Stimulated activated CD8-positive, alpha-beta memory T cell treated with anti-CD3 and anti-CD28 coated beads, Interleukin-7, amount 100 ng/mL, for 24 hours (primary cell): ENCODE data around the gene IGFBP5.

Experiments used
- DNase-seq: peaks from one replicate; pipeline ENCODE4 v3.0.0-alpha.2; 2020; ENCODE audit warnings: low read depth

IGFBP5 gene, protein sequence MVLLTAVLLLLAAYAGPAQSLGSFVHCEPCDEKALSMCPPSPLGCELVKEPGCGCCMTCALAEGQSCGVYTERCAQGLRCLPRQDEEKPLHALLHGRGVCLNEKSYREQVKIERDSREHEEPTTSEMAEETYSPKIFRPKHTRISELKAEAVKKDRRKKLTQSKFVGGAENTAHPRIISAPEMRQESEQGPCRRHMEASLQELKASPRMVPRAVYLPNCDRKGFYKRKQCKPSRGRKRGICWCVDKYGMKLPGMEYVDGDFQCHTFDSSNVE

DNA sequence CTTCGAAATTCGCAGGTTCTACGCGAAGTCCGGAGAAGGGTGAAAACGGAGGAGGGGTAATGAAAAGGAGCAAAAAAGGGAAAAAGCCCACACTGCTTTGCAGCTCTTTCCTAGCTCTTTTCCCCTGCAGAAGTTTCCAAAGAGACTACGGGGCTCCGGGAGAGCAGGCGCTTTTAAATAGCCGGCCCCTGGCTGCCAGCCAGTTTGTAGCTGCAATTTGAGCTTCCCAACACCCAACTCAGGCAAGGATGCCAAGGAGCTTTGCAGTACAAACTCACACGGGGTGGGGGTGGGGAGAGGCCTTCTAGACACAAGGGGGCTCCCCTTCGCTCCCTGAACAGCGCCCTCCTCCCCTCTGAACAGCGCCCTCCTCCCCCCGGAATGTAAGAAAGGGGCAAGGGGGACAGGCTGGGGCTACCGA is at the start of gene IGFBP5:
Gene IGFBP5 (minus strand): TSS at position 149 of the 421 bp plus-strand sequence. CDS start 774 bp downstream, outside the sequence.
- DNase-seq, result no peak

DNA sequence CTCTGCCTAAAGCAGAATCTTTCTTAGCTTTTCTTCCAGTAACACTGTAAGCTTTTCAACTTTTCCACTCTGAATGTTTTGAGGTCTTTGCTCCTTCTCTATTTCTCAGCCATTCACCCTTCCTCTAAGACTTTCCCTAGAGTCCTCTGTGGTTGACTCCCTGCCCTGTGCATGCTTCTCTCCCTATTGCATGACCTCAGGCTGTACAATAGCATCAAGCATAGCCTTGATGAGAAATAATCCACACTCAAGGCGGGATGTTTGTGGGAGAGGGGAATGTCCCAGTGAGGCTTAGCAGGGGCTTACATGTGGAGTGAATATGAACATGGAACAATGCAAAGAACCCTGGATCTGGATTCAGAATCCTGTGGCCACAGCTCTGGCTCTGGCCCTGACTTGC is 48.4 kb upstream of the IGFBP5 start:
- DNase-seq, result no peak

DNA sequence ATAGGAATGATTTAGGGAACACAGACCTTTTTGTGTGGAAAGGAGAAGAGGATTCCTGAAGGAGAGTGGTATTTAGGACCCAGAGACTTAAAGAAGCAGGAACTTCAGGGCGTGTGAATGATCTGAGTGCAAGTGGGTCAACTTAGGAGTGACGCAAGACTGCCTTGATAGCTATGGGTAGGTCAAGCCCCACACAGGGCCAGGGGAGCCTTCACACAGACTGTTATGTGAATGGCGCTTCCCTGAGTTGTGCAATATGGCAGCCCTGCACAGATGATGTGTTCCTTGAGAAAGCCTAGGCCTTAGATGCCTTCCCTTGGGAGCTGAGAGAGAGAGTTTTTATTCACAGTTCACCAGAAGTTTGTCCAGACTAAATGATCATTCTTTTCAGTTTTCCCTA is 47.1 kb upstream of the IGFBP5 start:
- no peak for DNase-seq

DNA sequence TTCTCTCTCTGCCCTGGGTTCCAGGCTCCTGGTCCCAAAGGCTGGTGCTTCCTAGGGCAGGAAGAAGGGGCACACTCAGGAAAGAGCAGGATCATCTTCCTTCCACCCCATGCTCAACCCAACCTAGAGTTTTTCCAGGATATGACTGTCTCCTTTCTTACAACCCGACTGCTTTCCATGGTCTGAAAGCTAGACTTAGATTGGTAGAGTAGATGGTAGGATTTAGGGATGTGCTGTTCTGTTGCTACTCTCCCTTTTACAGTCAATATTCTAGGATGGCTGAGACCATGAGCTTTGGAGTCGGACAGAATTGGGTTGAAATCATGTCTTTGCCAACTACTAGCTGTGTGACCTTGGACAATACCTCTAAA is 45.9 kb upstream of the IGFBP5 start:
- DNase-seq, result no peak

DNA sequence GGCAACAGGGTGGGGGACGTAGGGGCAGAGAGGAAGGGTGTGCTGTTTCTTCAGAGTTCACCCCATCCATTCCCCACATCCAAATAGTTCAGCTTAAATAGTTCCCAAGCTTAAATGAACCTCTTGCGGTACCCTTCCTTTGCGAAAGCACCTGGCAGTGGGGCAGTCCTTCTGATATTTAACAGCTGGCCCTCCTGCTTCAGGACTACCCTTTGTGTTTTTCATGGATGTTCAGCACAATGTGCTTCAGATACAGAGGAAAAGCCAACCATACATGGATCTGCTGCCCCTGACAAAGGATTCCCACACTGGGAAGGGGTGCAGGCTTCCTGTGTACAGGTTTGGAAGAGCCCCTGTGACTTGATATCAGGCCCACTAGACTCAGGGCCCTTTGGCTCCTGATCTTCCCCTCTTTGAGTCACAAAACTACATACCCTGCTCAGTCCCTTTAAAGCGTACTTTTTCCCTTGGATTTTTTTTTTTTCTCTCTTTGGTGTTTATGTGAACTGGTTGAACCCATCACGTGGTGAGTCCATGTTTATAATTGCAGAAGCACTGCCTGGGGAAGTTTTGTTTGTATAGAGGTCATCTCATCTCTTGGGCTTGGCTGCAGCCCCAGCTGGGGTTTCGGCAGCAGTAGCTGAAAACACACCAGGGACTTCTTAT is 45.3 kb upstream of the IGFBP5 start:
- DNase-seq, result no peak

DNA sequence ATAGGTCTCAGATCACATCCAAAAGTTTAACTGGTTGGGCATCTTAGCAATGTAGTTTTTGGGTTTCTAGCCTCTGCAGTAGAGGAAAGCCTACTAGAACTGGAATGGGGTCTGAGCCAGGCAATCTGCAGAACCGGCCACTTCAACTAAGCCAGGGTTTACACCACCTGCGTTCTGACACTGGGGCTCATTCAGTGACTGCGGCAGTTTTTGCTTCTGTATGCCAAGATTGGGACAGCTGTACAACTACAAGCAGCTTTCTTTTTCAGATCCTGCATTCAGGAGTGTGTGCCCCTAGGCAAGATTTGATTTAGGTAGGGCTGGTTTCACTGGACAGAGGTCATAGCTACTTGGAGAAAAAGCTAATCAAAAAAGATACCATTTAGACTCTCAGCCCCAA is 43.7 kb upstream of the IGFBP5 start:
- DNase-seq, result no peak

DNA sequence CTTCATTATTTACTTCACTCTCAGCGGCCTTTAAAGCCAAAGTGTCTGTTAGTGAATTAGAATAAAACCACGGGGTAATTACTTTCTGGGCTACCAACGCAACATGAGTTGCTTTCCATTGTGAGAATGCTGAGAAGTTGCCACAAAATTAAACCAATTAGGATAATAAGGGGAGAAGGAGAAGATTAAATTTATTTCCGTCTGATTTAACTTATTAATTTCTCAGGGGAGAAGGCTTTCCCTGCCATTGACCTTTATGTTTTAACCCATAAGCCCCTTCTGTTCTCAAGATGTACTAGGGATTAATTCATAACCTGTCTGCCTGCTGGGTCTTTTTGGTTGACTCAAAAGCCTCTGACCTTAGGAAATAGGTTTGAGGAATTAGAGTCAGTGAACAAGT is 42.3 kb upstream of the IGFBP5 start:
- no peak for DNase-seq

DNA sequence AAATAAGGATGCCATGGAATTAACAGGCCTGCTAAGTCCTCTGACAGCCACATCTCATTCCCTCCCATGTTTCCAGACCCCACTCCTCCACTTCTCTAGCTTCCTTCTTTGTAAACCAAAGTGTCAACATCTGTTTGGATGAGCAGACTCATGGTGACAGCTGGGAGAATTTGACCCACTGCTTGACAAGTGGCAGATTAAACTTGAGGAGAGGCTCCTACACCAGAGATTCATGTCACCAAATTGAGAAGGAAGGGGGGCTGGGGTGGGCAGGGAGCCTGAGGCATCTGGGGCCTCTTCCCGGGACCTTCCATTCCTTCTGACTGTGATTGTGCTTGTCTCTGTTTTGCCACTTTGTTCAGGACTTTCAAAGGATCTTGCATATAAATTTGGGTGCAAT is 41.0 kb upstream of the IGFBP5 start:
- no peak for DNase-seq

DNA sequence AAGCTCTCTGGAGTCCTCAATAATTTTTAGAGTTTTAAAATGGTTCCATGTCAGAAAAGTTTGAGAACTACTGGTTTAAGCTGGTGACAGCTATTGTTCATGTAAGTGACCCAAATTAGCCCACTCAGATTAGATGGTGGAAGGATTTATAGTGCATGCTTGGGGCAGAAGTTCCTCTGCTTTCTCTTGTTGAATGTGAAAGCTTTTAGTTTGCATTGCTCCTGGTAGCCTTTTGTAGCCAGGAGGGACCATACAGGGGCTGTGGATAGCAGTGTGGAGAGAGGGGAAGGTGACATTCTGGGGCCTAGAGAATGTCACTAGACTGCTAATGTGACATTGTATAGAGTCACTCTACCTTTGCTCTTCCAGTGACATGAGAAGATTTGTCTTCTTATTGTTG is 40.3 kb upstream of the IGFBP5 start:
- DNase-seq, result no peak

DNA sequence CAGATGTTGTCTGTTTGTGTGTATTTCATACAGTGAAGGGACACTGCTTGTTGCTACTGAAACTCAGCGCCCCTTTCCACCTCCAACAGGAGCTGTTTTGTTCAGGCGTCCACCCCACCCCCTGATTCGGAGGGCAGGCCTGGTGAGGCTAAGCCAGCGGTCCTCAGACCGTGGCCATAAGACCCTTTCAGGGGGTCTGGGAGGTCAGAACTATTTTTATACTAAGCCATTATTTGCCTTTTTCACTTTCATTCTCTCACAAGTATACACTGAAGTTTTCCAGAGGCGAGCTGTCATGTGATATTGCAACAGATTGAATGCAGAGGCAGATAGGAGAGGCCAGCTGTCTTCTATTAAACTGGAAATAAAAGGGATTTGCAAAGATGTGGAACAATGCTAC is 39.7 kb upstream of the IGFBP5 start:
- DNase-seq, result no peak

DNA sequence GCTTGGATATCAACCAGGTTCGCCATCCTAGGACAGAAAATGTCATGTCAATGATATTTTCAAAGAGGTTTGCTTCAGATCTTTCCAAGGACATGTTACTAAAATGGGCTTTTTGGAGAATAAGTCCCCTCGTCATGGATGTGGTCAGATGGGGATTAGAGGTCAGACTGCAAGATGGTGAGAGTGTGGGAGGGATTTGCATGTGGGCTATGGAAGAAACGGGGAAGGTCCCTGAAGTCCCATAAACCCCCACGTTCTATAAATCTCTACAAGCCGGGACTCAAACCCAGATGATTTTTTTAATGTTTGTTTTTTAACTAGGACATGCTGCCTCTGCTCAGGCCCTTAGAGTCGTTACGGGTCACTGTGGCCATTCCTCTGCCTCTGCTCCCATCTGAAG is 37.7 kb upstream of the IGFBP5 start:
- no peak for DNase-seq

DNA sequence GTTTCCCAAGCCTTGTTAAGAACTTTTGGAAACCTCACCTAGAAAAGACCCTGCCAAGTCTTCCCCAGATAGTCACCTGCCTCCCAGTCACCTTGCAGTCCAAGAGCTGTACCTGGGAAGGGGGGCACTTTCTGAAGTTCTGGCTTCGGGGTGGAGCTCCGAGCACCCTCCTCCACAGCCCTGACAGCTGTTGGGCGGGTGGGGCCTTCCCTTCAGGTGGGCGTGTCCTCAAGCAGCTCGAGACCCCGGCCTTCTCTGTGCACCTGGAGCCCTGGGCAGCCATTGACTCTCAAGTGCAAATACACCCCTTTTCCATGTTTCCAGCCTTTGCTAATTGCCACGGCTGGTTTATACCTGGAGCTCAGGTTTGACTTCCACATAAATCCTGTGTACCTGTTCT is 37.0 kb upstream of the IGFBP5 start:
- no peak for DNase-seq

DNA sequence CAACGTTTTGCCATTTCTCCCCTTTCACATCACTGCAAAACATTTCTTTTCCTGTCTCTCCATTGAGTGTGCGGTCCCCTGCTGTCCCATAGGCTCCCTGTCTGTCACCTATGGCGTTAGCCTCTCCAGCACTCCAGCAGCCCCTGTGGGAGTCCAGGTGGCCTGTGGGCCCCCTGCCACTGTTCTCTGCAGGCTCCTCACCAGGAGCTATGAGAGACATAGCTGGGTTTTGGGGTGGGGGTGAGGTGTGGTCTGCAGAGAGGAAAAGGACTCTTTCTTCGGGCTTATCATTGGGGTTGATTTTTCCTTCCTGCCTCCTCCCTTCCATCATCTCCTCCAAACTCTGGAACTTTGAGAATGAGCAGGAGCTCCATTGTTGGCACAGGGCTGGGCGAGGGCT is 36.1 kb upstream of the IGFBP5 start:
- no peak for DNase-seq

DNA sequence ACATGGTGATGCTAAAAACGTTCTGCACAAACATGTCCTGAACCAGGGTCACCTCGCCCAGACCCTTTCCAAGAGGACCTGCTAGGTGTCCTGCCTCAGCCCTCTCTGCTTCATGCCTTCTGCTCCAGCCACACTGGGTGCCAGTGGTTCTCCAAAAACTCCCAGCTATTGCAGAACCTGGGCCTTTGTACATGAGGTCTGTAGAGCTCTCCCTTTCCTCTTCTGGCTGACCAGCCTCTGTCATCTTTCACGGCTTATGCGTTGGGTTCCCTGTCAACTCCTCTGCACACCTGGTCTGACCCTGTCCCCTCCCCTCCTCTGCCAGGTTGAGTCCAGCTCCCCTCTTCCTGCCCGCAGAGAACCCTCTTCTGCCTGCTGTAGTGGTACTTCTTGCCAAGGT is 35.5 kb upstream of the IGFBP5 start:
- no peak for DNase-seq

DNA sequence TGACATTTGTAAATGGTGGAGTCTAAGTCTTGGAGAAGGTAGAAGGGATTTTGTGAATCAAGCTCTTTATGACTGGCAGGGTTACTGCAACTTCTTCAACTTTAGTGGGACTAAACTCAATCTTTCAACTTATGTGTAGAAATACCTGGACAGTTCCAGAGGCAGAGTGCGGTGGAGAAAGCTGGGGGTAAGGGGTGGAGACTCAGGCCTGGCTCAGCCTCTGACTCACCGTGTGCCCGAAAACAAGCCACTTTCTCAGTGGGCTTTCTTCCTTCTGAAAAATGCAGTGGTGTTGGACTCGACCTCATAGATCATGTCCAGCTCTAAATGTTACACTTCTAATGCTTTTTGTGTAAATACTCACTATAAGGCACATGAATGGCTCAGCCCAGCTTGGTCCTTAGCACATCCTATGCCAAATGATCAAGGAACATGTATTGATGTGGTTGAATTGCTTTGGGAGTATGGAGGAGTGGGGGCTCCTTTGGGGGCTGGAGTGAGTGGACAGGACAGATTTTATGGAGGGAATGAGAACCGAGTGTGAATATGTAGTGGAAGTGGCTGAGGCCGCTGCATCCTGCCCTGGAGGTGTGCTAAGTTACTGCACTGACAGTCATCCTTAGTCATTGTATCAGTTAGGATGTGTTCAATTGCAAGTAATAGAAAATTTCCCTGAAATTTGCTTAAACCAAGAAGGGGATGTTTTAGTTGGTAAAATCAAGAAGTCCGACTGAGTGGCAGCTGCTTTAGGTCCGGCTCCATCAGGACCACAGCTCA is 32.2 kb upstream of the IGFBP5 start:
- no peak for DNase-seq

DNA sequence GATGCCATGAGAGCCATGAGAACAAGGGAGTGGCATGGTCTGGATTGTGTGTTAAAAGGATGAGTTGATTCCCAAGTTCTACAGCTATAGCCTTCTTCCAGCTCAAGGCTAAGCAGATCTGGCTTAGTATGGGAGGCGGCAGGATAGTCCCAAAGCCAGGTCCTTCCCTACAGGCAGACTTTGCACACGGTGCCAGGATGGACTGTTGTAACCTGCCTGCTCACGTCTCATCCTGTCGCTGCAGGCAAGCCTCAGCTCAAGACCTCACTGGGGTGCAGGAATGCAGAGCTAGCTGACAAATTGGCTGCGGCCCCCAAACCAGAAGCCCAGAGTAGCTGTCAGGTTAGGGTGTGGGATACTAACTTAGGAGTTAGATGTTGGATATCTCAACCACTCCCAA is 28.8 kb upstream of the IGFBP5 start:
- no peak for DNase-seq

DNA sequence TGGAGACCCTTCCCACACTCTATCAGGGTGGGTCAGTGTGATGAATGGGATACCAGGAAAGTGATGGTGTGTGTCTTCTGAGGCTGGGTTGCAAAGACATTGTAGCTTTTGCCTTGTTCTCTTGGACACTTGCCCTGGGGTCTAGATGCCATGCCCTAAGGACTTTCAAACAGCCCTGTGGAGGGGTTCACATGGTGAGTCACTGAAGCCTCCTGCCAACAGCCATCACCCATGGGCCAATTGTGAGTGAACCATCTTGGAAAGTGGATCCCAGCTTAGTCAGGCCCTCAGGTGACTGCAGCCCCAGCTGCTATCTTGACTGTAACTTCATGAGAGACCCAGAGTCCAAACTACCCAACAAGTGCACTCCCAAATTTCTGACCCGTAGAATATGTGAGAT is 25.8 kb upstream of the IGFBP5 start:
- DNase-seq, result no peak

DNA sequence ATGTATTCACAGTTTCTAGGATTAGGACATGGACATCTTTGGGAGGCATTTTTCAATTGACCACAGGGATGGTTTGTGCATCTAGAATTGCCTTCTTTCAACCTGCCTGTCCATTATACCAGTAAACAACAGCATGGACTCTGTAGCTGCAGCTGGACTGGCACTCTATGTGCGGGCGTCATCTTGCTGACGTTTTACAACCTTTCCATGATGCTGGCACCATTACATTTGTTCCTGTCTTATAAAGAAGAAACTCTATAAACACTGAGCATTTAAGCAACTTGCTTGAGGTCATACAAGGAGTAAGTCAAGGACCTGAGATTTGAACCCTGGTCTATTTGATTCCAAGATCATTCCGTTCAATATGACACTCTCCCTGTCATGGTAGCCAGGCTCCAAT is 25.4 kb upstream of the IGFBP5 start:
- no peak for DNase-seq

DNA sequence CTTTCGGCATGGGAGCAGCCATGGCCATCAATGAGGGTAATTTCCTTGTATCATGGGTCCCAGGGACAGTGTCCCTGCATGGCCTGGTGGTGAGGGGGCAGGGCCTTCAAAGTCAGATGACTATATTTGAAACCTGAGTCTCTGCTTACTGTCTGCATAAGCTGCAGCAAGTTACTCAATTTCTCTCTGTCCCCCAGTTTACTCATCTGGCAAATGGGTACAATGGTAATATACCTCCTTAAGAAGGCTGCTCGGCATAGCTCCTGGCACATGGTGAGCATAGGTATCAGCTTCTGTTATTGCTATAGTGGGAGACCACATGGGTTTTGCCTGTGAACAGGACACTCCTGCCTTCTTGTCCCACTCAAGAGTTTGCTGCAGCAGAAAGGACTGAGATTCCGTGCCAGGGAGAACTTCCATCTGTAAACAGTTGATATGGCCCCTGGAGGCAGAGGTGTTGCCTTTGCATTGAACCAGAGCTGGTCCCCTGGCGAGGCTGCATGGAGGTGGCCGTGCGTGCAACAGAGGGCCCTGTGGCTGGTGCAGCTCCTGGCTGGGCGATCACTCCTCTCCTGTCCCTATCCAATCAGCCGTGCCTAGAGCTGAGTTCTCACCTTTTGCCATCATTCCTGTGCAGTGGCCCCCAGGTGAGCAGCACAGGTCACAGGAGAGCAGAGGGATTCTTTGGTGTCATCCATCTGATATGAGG is 22.7 kb upstream of the IGFBP5 start:
- DNase-seq, result no peak

DNA sequence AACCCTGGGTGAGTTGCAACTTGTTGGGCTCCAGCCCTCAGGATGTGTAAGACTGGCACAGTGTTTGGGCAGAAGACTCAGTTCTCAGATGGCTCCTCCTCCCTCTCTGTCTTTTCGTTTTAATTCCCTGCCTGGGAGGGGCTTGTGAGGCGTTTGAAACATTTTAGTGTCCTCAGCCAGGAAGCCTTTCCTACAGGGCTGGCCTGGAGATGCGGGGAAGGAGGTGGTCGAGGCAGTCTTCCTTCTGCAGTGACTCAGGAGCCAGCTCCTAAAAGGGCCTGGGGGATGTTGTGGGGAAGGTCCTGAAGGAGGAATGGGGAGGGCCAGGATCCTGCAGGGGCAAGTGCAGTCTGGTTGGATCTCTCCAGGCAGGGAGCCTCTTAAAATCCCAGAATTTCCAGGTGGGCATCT is 22.1 kb upstream of the IGFBP5 start:
- DNase-seq, result no peak

DNA sequence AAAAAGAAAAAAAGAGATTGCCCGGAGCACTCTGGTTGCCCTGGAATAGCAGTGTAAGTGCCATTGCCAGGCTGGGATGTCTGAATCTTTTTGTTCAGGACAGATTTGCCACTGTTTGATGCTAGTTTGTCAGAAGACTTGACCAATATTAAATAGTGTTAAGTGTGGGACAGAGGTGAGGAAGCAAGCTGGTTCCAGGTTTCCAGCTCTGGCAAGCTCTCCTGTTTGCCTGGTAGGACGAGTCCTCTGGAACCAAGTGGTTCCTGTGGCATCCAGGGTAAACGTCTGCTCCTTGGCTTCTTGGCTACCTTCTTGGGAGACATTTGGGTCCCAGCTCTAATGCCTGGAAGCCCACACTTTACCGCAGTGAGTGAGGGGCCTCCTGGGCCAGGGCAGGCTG is 20.8 kb upstream of the IGFBP5 start:
- DNase-seq, result no peak

DNA sequence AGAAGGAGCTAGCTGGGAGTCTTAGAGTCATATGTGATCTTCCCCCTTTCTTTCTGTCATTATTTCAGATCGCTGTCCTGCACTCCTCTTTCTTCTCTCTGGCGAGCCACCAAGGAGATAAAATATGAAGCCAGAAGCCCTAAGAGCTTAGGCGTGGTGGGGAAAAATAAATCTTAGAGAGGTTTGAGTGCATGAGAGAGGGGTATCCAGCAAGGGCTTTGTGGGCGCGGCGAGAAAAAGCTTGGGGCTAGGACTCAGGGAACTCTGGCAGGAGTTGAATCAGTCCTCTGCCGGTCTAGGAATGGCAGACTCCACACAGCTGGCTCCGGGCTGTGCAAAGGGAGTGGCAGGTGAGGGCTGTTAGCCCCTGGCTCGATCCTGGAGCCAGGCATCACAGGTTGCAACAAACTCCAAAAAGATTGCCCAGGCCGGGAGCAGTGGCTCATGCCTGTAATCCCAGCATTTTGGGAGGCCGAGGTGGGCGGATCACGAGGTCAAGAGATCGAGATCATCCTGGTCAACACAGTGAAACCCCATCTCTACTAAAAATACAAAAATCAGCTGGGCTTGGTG is 20.1 kb upstream of the IGFBP5 start:
- DNase-seq, result no peak
